ENCODE measurements around the gene PDS5A. TPM values are rescaled to one million over a fixed set of nuclear protein-coding genes. Genes with fewer than 3 reads are reported as not detected.

Gene PDS5A
- total and polyA plus RNA-seq, 9 of the 15 experiments (the other 6 are each of a cell fraction or from before 2014, with no cell fraction given) = 16.4 to 85.4 (median 70.0) TPM

DNA sequence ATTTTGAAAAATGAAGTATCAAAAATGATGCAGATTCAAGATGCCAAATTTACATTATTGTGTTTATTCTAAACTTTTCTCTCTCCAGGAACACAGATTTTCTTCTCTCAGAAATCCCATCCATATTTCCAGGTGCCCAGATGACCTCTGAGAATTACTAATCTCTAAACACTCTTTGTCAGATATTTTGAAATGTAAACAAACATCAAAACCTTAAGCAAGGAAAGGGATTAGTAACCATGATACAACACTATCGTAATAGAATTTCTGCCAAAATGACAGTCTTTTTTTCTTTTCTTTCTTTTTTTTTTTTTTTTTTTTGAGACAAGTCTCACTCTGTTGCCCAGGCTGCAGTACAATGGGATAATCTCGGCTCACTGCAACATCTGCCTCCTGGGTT lies 76.7 kb downstream of the PDS5A start:
- CTCF ChIA-PET (ENCODE audit: low intra/inter-chr PET ratio) = interaction anchor here (0.7 kb wide), 1 partner anchor 39 kb away, joined by 3 read pairs; no protein-coding TSS in a partner anchor
- Histone ChIP-seq H3K4me2 (ENCODE audit: insufficient read depth, low read length) (no peak overlapping the region), H4K20me1 (replicated peaks; ENCODE audit: control insufficient read depth, insufficient read depth, low read length) (no peaks in the 10 kb centered on the region), H3K27ac (ENCODE audit: extremely low read depth, low read depth, low read length) (no peak overlapping the region), H3K4me3 (no peak overlapping the region), H3K79me2 (ENCODE audit: control insufficient read depth, insufficient read depth, low read length) (no peaks in the 10 kb centered on the region), H3K4me1 (replicated peaks in 1 of 2; ENCODE audit: control insufficient read depth in 2 of 2, insufficient read depth in 2 of 2, low read length in 2 of 2) (no peaks in the 10 kb centered on the region), H3K9me1 (ENCODE audit: control insufficient read depth, insufficient read depth, low read length) (no peaks in the 10 kb centered on the region), H3K9ac (ENCODE audit: insufficient read depth in 1 of 2, low read depth in 2 of 2, low read length in 2 of 2) (no peak overlapping the region), H2AFZ (ENCODE audit: low read depth, low read length) (no peak overlapping the region), H3K36me3 (ENCODE audit: control insufficient read depth, insufficient read depth, low read length) (peaks cover 84% of the 10 kb centered on the region), H3K9me3 (replicated peaks; ENCODE audit: control insufficient read depth, insufficient read depth, low read depth, low read length) (no peaks in the 10 kb centered on the region), H3K27me3 (ENCODE audit: control insufficient read depth in 2 of 2, insufficient read depth in 2 of 2, low read length in 2 of 2) (no peaks in the 10 kb centered on the region)
- no peak for FAIRE-seq
- no TSS peak for BruUV-seq (replicated peaks)
- in situ Hi-C loops (cut with MboI) = no loop called here
- no peak for ATAC-seq
- no peak for TF ChIP-seq WHSC1 (IDR thresholded peaks at IDR 0.05; ENCODE audit: low read length)
- TF ChIP-seq ELF2 (CRISPR knock-in tag; IDR thresholded peaks at IDR 0.05) = no peak
- TF ChIP-seq NR2C1 (IDR thresholded peaks at IDR 0.05) = no peak
- TF ChIP-seq NR2C1 (tag; IDR thresholded peaks at IDR 0.05) = no peak
- no peak for TF ChIP-seq MYBL2 (IDR thresholded peaks at IDR 0.05; ENCODE audit: low read depth)
- no peak for TF ChIP-seq MYBL2 (CRISPR knock-in tag; IDR thresholded peaks at IDR 0.05; ENCODE audit: borderline replicate concordance)
- no peak for TF ChIP-seq HDAC3 (IDR thresholded peaks at IDR 0.05; ENCODE audit: borderline replicate concordance, partially characterized antibody)
- no peak for TF ChIP-seq ZNF76 (CRISPR knock-in tag; IDR thresholded peaks at IDR 0.05; ENCODE audit: borderline replicate concordance)
- TF ChIP-seq, protein P1, sequence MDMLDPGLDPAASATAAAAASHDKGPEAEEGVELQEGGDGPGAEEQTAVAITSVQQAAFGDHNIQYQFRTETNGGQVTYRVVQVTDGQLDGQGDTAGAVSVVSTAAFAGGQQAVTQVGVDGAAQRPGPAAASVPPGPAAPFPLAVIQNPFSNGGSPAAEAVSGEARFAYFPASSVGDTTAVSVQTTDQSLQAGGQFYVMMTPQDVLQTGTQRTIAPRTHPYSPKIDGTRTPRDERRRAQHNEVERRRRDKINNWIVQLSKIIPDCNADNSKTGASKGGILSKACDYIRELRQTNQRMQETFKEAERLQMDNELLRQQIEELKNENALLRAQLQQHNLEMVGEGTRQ (CRISPR knock-in tag; IDR thresholded peaks at IDR 0.05) = no peak
- TF ChIP-seq BMI1 (IDR thresholded peaks at IDR 0.05; ENCODE audit: low read length) = no peak
- TF ChIP-seq MCM3 (IDR thresholded peaks at IDR 0.05) = no peak
- TF ChIP-seq NFATC3 (IDR thresholded peaks at IDR 0.05) = no peak
- TF ChIP-seq RAD51 (IDR thresholded peaks at IDR 0.05; ENCODE audit: borderline replicate concordance, low read depth) = no peak
- no peak for TF ChIP-seq TAL1 (IDR thresholded peaks at IDR 0.05)
- TF ChIP-seq ARHGAP35 (IDR thresholded peaks at IDR 0.05; ENCODE audit: partially characterized antibody) = no peak
- no peak for TF ChIP-seq ZNF589 (CRISPR knock-in tag; IDR thresholded peaks at IDR 0.05; ENCODE audit: low read depth)
- TF ChIP-seq SMAD1 (IDR thresholded peaks at IDR 0.05; ENCODE audit: low read depth, low read length, partially characterized antibody) = no peak
- TF ChIP-seq, protein P2, sequence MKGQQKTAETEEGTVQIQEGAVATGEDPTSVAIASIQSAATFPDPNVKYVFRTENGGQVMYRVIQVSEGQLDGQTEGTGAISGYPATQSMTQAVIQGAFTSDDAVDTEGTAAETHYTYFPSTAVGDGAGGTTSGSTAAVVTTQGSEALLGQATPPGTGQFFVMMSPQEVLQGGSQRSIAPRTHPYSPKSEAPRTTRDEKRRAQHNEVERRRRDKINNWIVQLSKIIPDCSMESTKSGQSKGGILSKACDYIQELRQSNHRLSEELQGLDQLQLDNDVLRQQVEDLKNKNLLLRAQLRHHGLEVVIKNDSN (CRISPR knock-in tag; IDR thresholded peaks at IDR 0.05) = no peak
- no peak for TF ChIP-seq MAFK (IDR thresholded peaks at IDR 0.05; ENCODE audit: low read length)
- no peak for TF ChIP-seq PTRF (tag; IDR thresholded peaks at IDR 0.05)
- TF ChIP-seq, protein P3, sequence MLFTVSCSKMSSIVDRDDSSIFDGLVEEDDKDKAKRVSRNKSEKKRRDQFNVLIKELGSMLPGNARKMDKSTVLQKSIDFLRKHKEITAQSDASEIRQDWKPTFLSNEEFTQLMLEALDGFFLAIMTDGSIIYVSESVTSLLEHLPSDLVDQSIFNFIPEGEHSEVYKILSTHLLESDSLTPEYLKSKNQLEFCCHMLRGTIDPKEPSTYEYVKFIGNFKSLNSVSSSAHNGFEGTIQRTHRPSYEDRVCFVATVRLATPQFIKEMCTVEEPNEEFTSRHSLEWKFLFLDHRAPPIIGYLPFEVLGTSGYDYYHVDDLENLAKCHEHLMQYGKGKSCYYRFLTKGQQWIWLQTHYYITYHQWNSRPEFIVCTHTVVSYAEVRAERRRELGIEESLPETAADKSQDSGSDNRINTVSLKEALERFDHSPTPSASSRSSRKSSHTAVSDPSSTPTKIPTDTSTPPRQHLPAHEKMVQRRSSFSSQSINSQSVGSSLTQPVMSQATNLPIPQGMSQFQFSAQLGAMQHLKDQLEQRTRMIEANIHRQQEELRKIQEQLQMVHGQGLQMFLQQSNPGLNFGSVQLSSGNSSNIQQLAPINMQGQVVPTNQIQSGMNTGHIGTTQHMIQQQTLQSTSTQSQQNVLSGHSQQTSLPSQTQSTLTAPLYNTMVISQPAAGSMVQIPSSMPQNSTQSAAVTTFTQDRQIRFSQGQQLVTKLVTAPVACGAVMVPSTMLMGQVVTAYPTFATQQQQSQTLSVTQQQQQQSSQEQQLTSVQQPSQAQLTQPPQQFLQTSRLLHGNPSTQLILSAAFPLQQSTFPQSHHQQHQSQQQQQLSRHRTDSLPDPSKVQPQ (CRISPR knock-in tag; IDR thresholded peaks at IDR 0.05; ENCODE audit: borderline replicate concordance) = no peak
- no peak for TF ChIP-seq DDX20 (tag; IDR thresholded peaks at IDR 0.05; ENCODE audit: low read depth)
- intact Hi-C loops (cut with micrococcal nuclease) = no loop called here
- WGBS (ENCODE audit: insufficient coverage, low coverage, missing lambda C conversion rate) = 64% methylated on average over 2 of the region's 2 CpGs
- no peak for DNase-seq (ENCODE audit: extremely low read depth in 1 of 4, low spot score in 3 of 4)
- POLR2A ChIA-PET = no interaction called here

Data from K562 (cell line).